ENCODE data around the gene ICA1.

The ICA1 gene

GRCh38 chr7:8159595-8159994 lies 102.4 kb downstream of the ICA1 start:
- no peak for DNase-seq (ENCODE audit: low read depth)

GRCh38 chr7:8157296-8157695 lies 104.7 kb downstream of the ICA1 start:
- no peak for DNase-seq (ENCODE audit: low read depth)

GRCh38 chr7:8155836-8156235 lies 106.1 kb downstream of the ICA1 start:
- DNase-seq (ENCODE audit: low read depth), result no peak

GRCh38 chr7:8154272-8154671 lies 107.7 kb downstream of the ICA1 start:
- DNase-seq (ENCODE audit: low read depth), result no peak

- no peak for DNase-seq (ENCODE audit: low read depth)
These were observed 109.3 kb downstream of the ICA1 start for GRCh38 chr7:8152489-8153192.

GRCh38 chr7:8151161-8151725 lies 110.7 kb downstream of the ICA1 start:
- DNase-seq (ENCODE audit: low read depth), result no peak

- no peak for DNase-seq (ENCODE audit: low read depth)
These were observed 112.7 kb downstream of the ICA1 start for GRCh38 chr7:8149222-8149621.

- DNase-seq (ENCODE audit: low read depth), result no peak
These were observed 114.1 kb downstream of the ICA1 start for GRCh38 chr7:8147760-8148463.

GRCh38 chr7:8146788-8147413 lies 115.1 kb downstream of the ICA1 start:
- DNase-seq (ENCODE audit: low read depth), result no peak

- no peak for DNase-seq (ENCODE audit: low read depth)
These were observed 115.7 kb downstream of the ICA1 start for GRCh38 chr7:8146106-8146787.

GRCh38 chr7:8144856-8145255 lies 117.1 kb downstream of the ICA1 start:
- no peak for DNase-seq (ENCODE audit: low read depth)

- DNase-seq (ENCODE audit: low read depth), result no peak
These were observed 118.7 kb downstream of the ICA1 start for GRCh38 chr7:8143151-8143874.

- DNase-seq (ENCODE audit: low read depth), result no peak
These were observed 119.5 kb downstream of the ICA1 start for GRCh38 chr7:8142477-8142876.

GRCh38 chr7:8141070-8141469 lies 120.9 kb downstream of the ICA1 start:
- no peak for DNase-seq (ENCODE audit: low read depth)

- no peak for DNase-seq (ENCODE audit: low read depth)
These were observed 125.8 kb downstream of the ICA1 start for GRCh38 chr7:8136051-8136730.

- no peak for DNase-seq (ENCODE audit: low read depth)
These were observed 126.5 kb downstream of the ICA1 start for GRCh38 chr7:8135417-8135816.

- DNase-seq (ENCODE audit: low read depth), result no peak
These were observed 127.8 kb downstream of the ICA1 start for GRCh38 chr7:8134089-8134733.

GRCh38 chr7:8133188-8133848 lies 128.6 kb downstream of the ICA1 start:
- DNase-seq (ENCODE audit: low read depth), result no peak

GRCh38 chr7:8131694-8132605 lies 130.0 kb downstream of the ICA1 start:
- no peak for DNase-seq (ENCODE audit: low read depth)
